HG02943 (cell line): Measurements from ENCODE around the gene TKFC.

Experiments
- ATAC-seq: cut with Tn5 transposase; IDR thresholded peaks from one replicate; pipeline ENCODE4 v1.9.1; 2021; ENCODE audit warnings: mild to moderate bottlenecking, low read depth, moderate library complexity; ENCODE audit not compliant: unreplicated experiment

Gene TKFC

GRCh38 chr11:61332797-61333549, at the start of gene TKFC, which contains the start of gene DDB1:
TKFC (plus strand) TSS chr11:61333228; CDS start chr11:61334729, 1,501 bp downstream.
DDB1 (minus strand) TSS chr11:61333105; CDS start chr11:61332968, 137 bp downstream.
- ATAC-seq: peak; percentile 77

GRCh38 chr11:61283613-61284012, 49.4 kb upstream of the TKFC start:
- ATAC-seq: no peak

GRCh38 chr11:61287338-61287977, 45.6 kb upstream of the TKFC start:
- ATAC-seq: no peak

GRCh38 chr11:61290905-61291690, 41.9 kb upstream of the TKFC start:
- no peak for ATAC-seq

GRCh38 chr11:61292356-61292755, 40.7 kb upstream of the TKFC start:
- no peak for ATAC-seq

- ATAC-seq: peak; percentile 29
These were observed 38.9 kb upstream of the TKFC start for GRCh38 chr11:61293867-61294716.

- ATAC-seq: peak; percentile 71
These were observed 38.1 kb upstream of the TKFC start, which contains the start of gene VWCE for GRCh38 chr11:61294717-61295595. VWCE (minus strand) TSS chr11:61295316; CDS start chr11:61295037, 279 bp downstream.

GRCh38 chr11:61295596-61295926, 37.5 kb upstream of the TKFC start:
- ATAC-seq: no peak

- no peak for ATAC-seq
These were observed 35.7 kb upstream of the TKFC start for GRCh38 chr11:61297341-61297740.

GRCh38 chr11:61297746-61298145, 35.3 kb upstream of the TKFC start:
- no peak for ATAC-seq

- ATAC-seq: no peak
These were observed 34.3 kb upstream of the TKFC start for GRCh38 chr11:61298663-61299244.

GRCh38 chr11:61302550-61302949, 30.5 kb upstream of the TKFC start:
- ATAC-seq: no peak

GRCh38 chr11:61303725-61304124, 29.3 kb upstream of the TKFC start:
- no peak for ATAC-seq

- no peak for ATAC-seq
These were observed 27.6 kb upstream of the TKFC start for GRCh38 chr11:61305417-61305816.

GRCh38 chr11:61306221-61306620, 26.8 kb upstream of the TKFC start:
- ATAC-seq: no peak

GRCh38 chr11:61307354-61307753, 25.7 kb upstream of the TKFC start:
- no peak for ATAC-seq

- no peak for ATAC-seq
These were observed 23.9 kb upstream of the TKFC start for GRCh38 chr11:61309141-61309540.

GRCh38 chr11:61309739-61310138, 23.3 kb upstream of the TKFC start:
- no peak for ATAC-seq

- ATAC-seq: no peak
These were observed 22.3 kb upstream of the TKFC start for GRCh38 chr11:61310749-61311148.
